22Rv1 (cell line): ENCODE results near the gene PSMD11.
"Not testable (repeated sequence)": the region's sequence is repeated elsewhere in the genome, so short reads cannot be mapped to it uniquely, and the experiment has no call there.

Experiments used
- CTCF ChIP-seq: fragments of 450-650 bp; IDR thresholded peaks from 2 replicates; pipeline ENCODE4 v1.5.1; 2017; ENCODE audit warnings: mild to moderate bottlenecking
- ZFX ChIP-seq: fragments of 450-650 bp; IDR thresholded peaks from 2 replicates; pipeline ENCODE4 v1.6.1; 2017; ENCODE audit warnings: antibody characterized with exemption, borderline replicate concordance

- TF ChIP-seq CTCF, ZFX: not testable (repeated sequence)
Observed at GRCh38 chr17:32410085-32410484, 34.2 kb upstream of the PSMD11 start.
